Thoracic aorta endothelial cell (primary cell): ENCODE results near the gene OR51M1. TPM values are rescaled to one million over a fixed set of nuclear protein-coding genes. Genes with fewer than 3 reads are reported as not detected.

Experiments
- small RNA-seq: library from RNA; depleted of rRNA; stranded (forward); fragments of <200 nt; gene quantifications from one replicate; pipeline ENCODE3, GENCODE V24; 2012
- total RNA-seq: library from RNA; depleted of rRNA; stranded (reverse); fragments of >200 nt; gene quantifications from 2 replicates; pipeline ENCODE4 v1.2.3, GENCODE V29; 2012

Gene OR51M1
- not detected in 2 replicates for total RNA-seq

DNA sequence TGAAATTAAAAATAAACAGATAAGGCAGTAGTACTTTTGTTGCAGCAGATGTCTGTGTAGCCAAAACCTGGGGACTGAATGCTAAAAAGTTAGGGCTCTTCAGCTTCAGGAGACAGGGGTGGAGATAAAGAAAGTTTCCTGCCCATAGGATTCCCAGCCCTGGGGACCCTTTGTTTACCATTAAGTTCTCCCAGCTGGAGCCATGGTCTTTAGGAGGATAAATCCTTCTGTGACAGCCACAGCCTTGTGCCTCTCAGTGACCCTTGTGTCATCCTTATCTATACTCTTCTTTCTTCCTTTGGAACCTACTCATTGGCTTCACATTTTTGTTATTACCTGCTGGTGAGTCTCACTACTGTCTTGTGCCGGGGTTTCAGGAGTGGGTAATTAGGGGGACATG, at the start of gene OR51M1:
OR51M1 (plus strand) TSS at position 237 of the 400 bp plus-strand sequence. CDS start 5,587 bp downstream, outside the sequence.

GRCh38 chr11:5343474-5344335, 39.9 kb upstream of the OR51M1 start, which contains the start of gene OR51B5:
OR51B5 (minus strand) TSS chr11:5343524; CDS start chr11:5343524, 0 bp downstream.

DNA sequence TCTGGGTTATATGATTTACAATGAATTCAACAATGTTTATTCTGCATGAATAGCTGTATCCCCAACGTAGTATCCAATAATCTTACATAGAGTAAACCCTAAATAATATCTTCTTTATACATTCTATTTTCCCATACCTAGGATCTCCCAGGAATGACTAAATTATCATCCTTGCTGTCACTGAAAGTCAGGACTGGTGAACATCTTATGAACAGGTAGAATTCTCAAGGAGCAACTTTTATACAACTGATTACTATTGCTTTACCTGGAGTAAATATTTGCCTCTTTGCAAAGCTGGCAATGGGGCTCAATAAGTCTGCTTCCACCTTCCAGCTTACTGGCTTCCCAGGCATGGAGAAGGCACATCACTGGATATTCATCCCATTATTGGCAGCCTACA, 32.4 kb upstream of the OR51M1 start, which contains the start of gene OR51B6:
OR51B6 (plus strand) TSS at position 301 of the 400 bp plus-strand sequence; CDS start at position 301, 0 bp downstream.

DNA sequence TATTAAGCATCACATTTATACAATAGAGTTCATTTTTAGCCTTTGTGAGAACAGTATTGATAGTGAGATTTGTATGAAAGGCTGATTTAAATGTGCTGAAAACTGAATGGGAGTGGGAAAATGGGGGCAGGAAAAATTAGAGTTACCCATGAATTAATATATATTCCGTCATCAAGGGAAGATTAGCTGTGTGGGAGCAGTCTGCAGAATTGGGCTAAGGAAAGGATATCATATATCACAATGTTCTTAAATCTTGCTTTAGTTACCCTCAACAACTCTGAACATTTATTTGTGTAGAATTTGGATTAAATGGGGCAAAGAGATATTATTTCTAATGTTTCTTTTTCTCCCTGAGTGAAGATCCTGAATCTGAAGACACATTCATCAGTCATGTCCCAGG, 38.2 kb downstream of the OR51M1 start, which contains the start of gene OR51Q1:
OR51Q1 (plus strand) TSS at position 301 of the 400 bp plus-strand sequence; CDS start at position 391, 90 bp downstream.

DNA sequence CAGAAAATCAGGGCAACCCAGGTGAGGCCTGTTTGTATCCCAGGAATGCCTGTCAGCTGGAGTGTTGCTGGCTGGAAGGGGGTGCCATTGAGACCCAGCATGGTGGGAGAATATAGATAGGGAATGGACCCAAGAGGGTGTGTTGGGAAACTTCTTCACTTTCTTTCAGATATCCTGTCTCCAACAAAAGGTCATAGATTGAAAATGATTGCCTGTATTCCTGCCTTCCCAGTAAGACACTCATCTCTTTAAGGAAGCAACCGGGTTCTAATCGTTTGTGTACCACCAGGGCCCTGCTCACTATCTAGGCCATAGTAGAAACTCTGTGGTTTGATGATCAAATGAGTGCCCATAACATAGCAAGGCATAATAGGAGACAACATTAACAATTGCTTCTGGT, 57.8 kb downstream of the OR51M1 start, which contains the start of gene OR51I1:
OR51I1 (minus strand) TSS at position 101 of the 400 bp plus-strand sequence; CDS start at position 101, 0 bp downstream.

Small RNA genes within 50 kb of the gene (small RNA-seq; reads per million reads assigned to genes)
- 0.84 reads per million, percentile 12 among the genes with 10 or more reads in this experiment for gene AC104389.3

Other genes with a start within 250 kb of the OR51M1 start
- not detected in 2 replicates for gene OR52A5, start 245.5 kb upstream of the OR51M1 start, total RNA-seq
- not detected in 2 replicates for gene OR52A1, start 229.1 kb upstream of the OR51M1 start, total RNA-seq
- not detected in 2 replicates for gene OR51V1, start 183.1 kb upstream of the OR51M1 start, total RNA-seq
- gene HBB, start 156.7 kb upstream of the OR51M1 start, total RNA-seq: not detected in 2 replicates
- gene HBD, start 149.3 kb upstream of the OR51M1 start, total RNA-seq: not detected in 2 replicates
- gene HBG1, start 134.0 kb upstream of the OR51M1 start, total RNA-seq: not detected in 2 replicates
- not detected in 2 replicates for gene HBG2, start 129.0 kb upstream of the OR51M1 start, total RNA-seq
- not detected in 2 replicates for gene HBE1, start 113.9 kb upstream of the OR51M1 start, total RNA-seq
- not detected in 2 replicates for gene OR51B4, start 81.9 kb upstream of the OR51M1 start, total RNA-seq
- not detected in 2 replicates for gene OR51B2, start 59.5 kb upstream of the OR51M1 start, total RNA-seq
- gene OR51B5, start 40.3 kb upstream of the OR51M1 start, total RNA-seq: not detected in 2 replicates
- gene OR51B6, start 32.3 kb upstream of the OR51M1 start, total RNA-seq: not detected in 2 replicates
- not detected in 2 replicates for gene OR51Q1, start 38.3 kb downstream of the OR51M1 start, total RNA-seq
- gene OR51I1, start 57.7 kb downstream of the OR51M1 start, total RNA-seq: not detected in 2 replicates
- gene OR51I2, start 65.5 kb downstream of the OR51M1 start, total RNA-seq: not detected in 2 replicates
- not detected in 2 replicates for gene OR52D1, start 104.9 kb downstream of the OR51M1 start, total RNA-seq
- gene UBQLN3, start 126.1 kb downstream of the OR51M1 start, total RNA-seq: not detected in 2 replicates
- 0.07 TPM in 1 of 2 replicates, not detected in the other for gene UBQLNL, start 132.9 kb downstream of the OR51M1 start, total RNA-seq
- 0.22 TPM in 1 of 2 replicates, not detected in the other for gene OR52H1, start 164.7 kb downstream of the OR51M1 start, total RNA-seq
- not detected in 2 replicates for gene OR52B6, start 197.1 kb downstream of the OR51M1 start, total RNA-seq
- gene TRIM6, start 212.8 kb downstream of the OR51M1 start, total RNA-seq: 0.66 and 2.6 TPM in 2 replicates
- 8.0 and 10.6 TPM in 2 replicates for gene TRIM34, start 241.2 kb downstream of the OR51M1 start, total RNA-seq